CD4-positive, alpha-beta T cell treated with Interleukin-2 at 100 ng/mL for 4 hours (primary cell): ENCODE measurements around the gene ZNF311.
"Not testable (repeated sequence)": the region's sequence is repeated elsewhere in the genome, so short reads cannot be mapped to it uniquely, and the experiment has no call there.

Experiments used
- DNase-seq: peaks from one replicate; pipeline ENCODE4 v3.0.0-alpha.2; 2020; ENCODE audit warnings: low spot score

ZNF311 gene

DNA sequence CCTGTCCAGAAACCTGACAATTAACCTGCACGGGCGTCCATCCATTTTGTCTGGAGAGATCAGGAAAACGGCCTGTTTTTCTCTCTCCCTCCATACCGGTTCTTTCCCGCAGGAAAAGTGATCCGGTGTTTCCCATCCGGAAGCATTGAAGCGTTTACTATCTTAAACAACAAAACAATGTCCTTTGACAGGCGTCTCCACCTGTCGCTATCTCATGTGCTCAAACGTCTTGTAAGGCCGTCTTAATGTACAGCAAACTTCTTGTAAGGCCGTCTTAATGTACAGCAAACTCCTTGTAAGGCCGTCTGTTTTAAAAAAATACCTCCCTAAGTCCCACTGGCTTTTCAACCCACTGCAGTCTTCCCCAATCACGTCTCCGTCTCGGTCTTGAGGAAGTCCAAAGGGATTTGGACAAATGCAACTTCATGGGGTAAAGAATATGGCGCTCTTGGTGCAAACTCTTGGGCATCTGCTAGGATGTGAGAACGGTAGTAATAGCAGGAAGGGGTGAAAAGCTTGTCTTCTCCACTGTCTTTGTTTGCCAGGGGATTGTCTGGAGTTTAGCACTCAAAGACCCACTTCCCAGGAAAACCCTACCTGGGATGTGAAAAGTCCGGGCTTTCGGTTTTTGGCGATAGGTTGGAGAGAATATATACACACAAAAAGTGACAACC, 51.4 kb downstream of the ZNF311 start:
- no peak for DNase-seq

DNA sequence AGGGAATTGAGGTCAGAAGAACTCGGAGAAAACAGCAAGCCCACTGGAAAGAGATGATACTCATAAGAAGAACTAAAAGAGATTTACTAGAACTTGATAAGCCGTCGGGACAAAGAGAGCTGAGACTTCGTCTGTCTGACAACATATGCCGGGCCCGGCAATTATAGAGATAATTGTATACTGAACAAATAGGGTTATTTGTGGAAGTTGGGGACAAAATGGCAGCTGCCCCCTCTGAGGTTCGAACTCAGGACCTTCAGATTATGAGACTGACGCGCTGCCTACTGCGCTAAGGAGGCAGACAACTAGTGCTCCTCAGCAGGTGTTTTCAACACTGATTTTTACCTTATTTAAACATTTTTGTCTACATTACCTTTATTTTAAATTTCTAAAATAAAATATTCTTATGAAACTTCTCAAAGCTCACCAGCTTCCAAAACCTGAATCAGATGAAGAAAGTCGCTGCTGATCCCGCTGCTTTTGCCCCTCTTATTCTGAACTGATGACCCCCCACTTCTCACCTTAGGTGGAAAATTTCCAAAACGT, 52.0 kb downstream of the ZNF311 start:
- DNase-seq, result peak; percentile 58

DNA sequence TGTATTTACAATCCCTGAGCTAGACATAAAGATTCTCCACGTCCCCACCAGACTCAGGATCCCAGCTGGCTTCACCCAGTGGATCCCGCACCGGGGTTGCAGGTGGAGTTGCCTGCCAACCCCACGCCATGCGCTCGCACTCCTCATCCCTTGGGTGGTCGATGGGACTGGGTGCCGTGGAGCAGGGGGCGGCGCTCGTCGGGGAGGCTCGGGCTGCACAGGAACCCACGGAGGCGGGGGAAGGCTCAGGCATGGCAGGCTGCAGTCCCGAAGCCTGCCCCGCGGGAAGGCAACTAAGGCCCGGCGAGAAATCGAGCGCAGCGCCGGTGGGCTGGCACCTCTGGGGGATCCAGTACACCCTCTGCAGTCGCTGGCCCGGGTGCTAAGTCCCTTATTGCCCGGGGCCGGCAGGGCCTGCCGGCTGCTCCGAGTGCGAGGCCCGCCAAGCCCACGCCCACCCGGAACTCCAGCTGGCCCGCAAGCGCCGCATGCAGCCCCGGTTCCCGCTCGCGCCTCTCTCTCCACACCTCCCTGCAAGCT, 55.4 kb downstream of the ZNF311 start:
- DNase-seq, result not testable (repeated sequence)

DNA sequence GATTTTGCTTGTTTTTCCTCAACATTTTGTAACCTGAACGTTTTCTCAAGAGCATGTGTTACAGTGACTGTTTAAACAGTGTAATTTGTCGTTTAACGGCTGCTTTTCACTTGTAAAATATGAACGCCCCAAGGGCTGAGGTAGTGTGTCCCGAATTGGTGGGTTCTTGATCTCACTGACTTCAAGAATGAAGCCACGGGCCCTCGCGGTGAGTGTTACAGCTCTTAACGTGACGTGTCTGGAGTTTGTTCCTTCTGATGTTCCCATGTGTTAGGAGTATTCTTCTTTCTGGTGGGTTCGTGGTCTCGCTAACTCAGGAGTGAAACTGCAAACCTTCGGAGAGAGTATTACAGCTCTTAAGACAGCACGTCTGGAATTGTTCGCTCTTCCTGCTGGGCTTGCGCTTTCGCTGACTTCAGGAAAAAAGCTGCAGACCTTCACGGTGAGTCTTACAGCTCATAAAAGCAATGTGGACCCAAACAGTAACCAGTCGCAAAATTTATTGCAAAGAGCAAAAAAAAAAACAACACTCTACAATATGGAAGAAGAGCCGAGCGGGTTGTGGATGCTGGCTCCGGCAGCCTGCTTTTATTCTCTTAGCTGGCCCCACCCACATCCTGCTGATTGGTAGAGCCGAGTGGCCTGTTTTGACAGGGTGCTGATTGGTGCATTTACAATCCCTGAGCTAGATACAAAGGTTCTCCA, 56.2 kb downstream of the ZNF311 start:
- no peak for DNase-seq

DNA sequence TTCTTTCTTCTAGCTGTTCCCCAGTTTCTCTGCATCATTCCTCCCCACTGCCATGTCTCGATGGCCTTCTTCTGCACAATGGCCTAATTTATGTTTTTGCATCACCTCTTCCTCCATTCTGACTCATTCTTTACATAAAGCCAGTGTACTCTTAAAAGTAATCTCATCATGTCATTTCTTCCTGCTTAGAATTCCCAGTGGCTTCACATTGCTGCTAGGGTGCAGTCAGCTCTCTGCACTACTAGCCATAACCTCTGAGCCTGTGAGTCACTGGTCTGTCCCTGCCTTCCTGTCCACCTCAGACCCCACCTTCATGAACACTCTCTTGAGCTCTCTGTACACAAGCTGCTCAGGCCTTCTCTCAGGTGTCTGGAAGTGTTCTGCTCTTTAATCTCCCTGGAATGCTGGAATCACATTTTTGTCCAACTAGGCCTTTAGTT, 57.3 kb downstream of the ZNF311 start:
- DNase-seq, result no peak

DNA sequence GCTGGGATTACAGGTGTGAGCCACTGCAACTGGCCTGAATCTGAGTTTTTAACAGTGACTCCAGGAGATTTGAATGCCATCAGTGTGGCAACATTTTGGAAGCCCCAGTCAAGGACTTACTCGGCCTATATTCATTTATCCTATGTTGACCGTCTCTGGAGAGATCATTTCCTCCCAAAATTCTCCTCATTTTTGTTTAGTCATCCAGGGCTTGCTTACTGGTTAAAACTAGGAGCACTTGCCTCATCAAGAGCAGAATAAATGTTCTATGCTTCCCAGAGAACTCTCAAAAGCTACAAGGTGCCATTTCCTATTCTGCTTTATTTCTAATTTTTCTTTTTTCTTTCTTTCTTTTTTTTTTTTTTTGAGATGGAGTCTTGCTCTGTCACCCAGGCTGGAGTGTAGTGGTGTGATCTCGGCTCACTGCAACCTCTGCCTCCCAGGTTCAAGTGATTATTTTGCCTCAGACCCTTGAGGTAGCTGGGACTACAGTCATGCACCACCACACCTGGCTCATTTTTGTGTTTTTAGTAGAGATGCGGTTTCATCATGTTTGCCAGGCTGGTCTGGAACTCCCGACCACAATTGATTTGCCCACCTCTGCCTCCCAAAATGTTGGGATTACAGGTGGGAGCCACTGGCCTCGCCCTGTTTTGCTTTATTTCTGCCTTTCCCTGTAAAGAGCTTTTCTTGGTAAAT, 57.9 kb downstream of the ZNF311 start:
- no peak for DNase-seq

DNA sequence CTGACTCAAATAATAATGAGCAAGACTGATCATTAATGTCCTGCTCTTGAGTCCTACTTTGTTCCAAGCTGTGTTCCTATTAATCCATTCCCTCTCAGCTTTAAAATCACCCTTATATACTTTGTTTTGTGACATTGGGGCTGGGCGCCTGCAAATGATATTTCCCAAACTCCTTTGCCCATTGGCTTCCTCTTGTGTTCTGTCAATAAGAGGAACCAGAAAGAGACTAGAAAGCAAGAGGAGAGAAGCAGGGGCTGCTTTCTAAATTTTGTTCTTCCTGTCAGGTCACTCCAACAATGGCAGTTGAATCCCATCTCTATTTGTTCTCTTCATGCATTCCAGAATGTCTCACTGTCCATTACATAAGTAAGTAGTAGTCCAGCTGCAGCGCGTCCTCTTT, 59.8 kb downstream of the ZNF311 start:
- DNase-seq, result no peak
